ENCODE data around the gene PLXNA2.

The PLXNA2 gene

GRCh38 chr1:208061118-208061517 is 183.1 kb downstream of the PLXNA2 start:
- no peak for DNase-seq (ENCODE audit: extremely low read depth, low read depth)
- H3K4me3 ChIP-seq (replicated peaks; ENCODE audit: low read depth, low read length): no peak overlapping the region
- TF ChIP-seq, protein P1, sequence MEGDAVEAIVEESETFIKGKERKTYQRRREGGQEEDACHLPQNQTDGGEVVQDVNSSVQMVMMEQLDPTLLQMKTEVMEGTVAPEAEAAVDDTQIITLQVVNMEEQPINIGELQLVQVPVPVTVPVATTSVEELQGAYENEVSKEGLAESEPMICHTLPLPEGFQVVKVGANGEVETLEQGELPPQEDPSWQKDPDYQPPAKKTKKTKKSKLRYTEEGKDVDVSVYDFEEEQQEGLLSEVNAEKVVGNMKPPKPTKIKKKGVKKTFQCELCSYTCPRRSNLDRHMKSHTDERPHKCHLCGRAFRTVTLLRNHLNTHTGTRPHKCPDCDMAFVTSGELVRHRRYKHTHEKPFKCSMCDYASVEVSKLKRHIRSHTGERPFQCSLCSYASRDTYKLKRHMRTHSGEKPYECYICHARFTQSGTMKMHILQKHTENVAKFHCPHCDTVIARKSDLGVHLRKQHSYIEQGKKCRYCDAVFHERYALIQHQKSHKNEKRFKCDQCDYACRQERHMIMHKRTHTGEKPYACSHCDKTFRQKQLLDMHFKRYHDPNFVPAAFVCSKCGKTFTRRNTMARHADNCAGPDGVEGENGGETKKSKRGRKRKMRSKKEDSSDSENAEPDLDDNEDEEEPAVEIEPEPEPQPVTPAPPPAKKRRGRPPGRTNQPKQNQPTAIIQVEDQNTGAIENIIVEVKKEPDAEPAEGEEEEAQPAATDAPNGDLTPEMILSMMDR (IDR thresholded peaks at IDR 0.05; ENCODE audit: low read depth, low read length, missing control alignments): no peak

DNA sequence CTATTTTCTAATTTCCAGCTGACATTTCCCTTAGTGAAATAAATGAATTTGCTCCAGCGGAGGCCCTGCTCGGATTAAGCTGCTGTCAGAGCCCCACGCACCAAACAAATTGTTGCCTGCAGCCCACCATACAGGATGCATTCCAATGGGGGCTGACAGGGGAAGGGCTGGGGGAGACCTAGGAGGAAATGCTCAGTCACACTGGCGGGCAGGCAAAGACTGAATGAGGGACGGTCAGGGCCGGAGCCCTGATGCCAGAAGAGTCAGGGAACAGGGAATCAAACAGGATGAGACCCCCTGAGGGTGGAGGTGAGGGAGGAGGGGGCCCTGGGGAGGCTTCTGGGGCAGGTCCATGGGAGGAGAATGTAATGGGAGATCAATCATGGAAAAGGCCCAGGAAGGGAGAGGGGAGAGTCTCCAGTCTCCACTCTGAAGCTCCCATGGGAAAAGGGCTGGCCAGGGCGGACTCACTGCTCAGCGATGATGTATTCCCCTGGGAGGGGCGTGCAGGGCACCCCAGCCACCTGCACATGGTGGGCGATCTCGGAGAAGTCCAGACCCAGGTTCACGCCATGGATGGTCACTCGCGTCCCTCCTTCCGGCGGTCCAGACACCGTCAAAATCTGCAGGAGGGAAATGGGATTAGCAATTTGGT is 183.8 kb downstream of the PLXNA2 start:
- H3K4me3 ChIP-seq (replicated peaks; ENCODE audit: low read depth, low read length): no peak overlapping the region
- TF ChIP-seq, protein P1 (IDR thresholded peaks at IDR 0.05; ENCODE audit: low read depth, low read length, missing control alignments): no peak
- no peak for DNase-seq (ENCODE audit: extremely low read depth, low read depth)

DNA sequence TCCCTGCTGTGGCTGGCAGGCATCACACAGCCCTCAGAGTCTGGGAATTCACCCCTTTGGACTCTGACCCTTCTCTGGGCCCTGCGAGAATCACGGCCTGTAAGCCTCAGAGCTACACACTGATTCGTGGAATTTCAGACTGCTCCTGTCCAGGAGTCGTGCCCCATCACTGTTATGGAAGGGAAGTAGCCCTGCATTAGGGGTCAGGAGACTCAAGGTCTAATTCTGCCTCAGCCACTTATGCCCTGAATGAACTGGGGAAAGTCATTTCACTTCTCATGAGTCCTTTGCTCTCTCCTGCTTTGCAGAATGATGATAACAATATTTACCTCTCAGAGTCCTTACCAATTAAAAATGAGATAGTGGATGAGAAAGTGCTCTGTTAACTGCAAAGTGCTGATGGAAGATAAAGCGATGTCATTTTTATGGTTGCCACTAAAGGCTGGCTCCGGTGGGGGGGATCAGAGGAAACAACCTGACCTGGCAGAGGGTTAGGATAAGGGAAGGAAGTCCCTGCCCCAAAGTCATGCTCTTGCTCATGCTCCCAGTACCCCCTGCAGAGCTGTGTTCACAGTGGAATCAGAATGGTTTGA is 184.7 kb downstream of the PLXNA2 start:
- TF ChIP-seq, protein P1 (IDR thresholded peaks at IDR 0.05; ENCODE audit: low read depth, low read length, missing control alignments): no peak
- no peak for DNase-seq (ENCODE audit: extremely low read depth, low read depth)
- no peak overlapping the region for H3K4me3 ChIP-seq (replicated peaks; ENCODE audit: low read depth, low read length)

DNA sequence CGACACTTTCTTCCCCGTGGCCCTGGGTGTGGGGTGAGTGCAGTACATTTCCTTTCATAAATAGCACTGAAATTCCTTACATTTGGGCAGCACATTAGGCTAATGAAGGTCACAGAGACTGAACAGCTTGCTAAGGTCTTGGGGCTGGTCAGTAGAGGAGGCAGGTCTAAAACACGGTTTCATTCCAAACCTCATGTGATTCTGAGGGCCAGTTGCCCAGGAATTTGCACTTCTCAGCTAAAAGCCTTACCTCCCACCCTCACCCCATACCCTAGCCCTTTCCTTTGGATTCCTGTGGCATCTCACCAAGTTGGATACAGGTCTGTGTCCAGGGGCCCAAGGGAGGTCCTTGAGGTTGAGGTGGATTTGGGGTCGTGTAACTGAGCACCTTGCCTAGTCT is 185.4 kb downstream of the PLXNA2 start:
- H3K4me3 ChIP-seq (replicated peaks; ENCODE audit: low read depth, low read length): no peak overlapping the region
- DNase-seq (ENCODE audit: extremely low read depth, low read depth): no peak
- TF ChIP-seq, protein P1 (IDR thresholded peaks at IDR 0.05; ENCODE audit: low read depth, low read length, missing control alignments): no peak

DNA sequence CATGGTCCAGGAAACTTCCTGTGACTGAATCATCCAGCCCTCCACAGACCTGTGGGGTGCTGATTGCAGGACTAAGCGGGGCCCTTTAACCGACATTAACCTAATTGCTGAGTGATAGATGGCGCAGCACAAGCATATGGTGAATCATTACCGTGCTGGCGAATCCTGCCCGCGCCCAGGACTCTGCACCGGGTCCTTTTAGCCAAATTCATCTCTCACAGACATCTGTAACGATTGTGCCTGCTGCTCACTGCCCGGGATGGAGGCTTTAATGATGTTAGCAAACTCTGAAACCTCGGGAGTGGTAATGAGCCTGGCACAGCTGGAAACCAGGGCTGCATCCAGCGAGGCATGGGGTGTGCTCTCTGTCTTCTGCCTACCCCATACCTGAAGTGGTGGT is 185.9 kb downstream of the PLXNA2 start:
- no peak for DNase-seq (ENCODE audit: extremely low read depth, low read depth)
- TF ChIP-seq, protein P1 (IDR thresholded peaks at IDR 0.05; ENCODE audit: low read depth, low read length, missing control alignments): no peak
- H3K4me3 ChIP-seq (replicated peaks; ENCODE audit: low read depth, low read length): no peak overlapping the region

- TF ChIP-seq, protein P1 (IDR thresholded peaks at IDR 0.05; ENCODE audit: low read depth, low read length, missing control alignments): no peak
- H3K4me3 ChIP-seq (replicated peaks; ENCODE audit: low read depth, low read length): no peak overlapping the region
- no peak for DNase-seq (ENCODE audit: extremely low read depth, low read depth)
These were observed 187.1 kb downstream of the PLXNA2 start for GRCh38 chr1:208057056-208057455.

Measured in HFF-Myc (cell line).